Measurements from ENCODE around the gene TAF8. TPM values are rescaled to one million over a fixed set of nuclear protein-coding genes. Genes with fewer than 3 reads are reported as not detected.
A peak's percentile ranks its signal among the peaks of the same experiment; 100 is the strongest.
"Not testable (repeated sequence)": the region's sequence is repeated elsewhere in the genome, so short reads cannot be mapped to it uniquely, and the experiment has no call there.

The TAF8 gene
- 16.3 and 37.0 TPM in 2 replicates for total RNA-seq

GRCh38 chr6:42050297-42051267, at the start of gene TAF8:
Gene TAF8 (plus strand): TSS chr6:42050524. CDS start chr6:42050542, 18 bp downstream.
- DNase-seq (ENCODE audit: low read depth, low spot score), result peak; percentile 69

- no peak for DNase-seq (ENCODE audit: low read depth, low spot score)
Measured at GRCh38 chr6:42001506-42001905, 48.8 kb upstream of the TAF8 start.

GRCh38 chr6:42003658-42004057, 46.7 kb upstream of the TAF8 start:
- not testable (repeated sequence) for DNase-seq (ENCODE audit: low read depth, low spot score)

GRCh38 chr6:42007286-42008137, 42.8 kb upstream of the TAF8 start:
- DNase-seq (ENCODE audit: low read depth, low spot score), result no peak

- not testable (repeated sequence) for DNase-seq (ENCODE audit: low read depth, low spot score)
Measured at GRCh38 chr6:42008138-42008528, 42.2 kb upstream of the TAF8 start.

GRCh38 chr6:42009844-42010184, 40.5 kb upstream of the TAF8 start:
- no peak for DNase-seq (ENCODE audit: low read depth, low spot score)

GRCh38 chr6:42010185-42010891, 40.0 kb upstream of the TAF8 start:
- DNase-seq (ENCODE audit: low read depth, low spot score), result no peak

- no peak for DNase-seq (ENCODE audit: low read depth, low spot score)
Measured at GRCh38 chr6:42010909-42011308, 39.4 kb upstream of the TAF8 start.

- no peak for DNase-seq (ENCODE audit: low read depth, low spot score)
Measured at GRCh38 chr6:42012501-42013133, 37.7 kb upstream of the TAF8 start.

GRCh38 chr6:42013134-42013516, 37.2 kb upstream of the TAF8 start:
- DNase-seq (ENCODE audit: low read depth, low spot score), result no peak

- DNase-seq (ENCODE audit: low read depth, low spot score), result no peak
Measured at GRCh38 chr6:42017021-42017643, 33.2 kb upstream of the TAF8 start.

- no peak for DNase-seq (ENCODE audit: low read depth, low spot score)
Measured at GRCh38 chr6:42020967-42021366, 29.4 kb upstream of the TAF8 start.

GRCh38 chr6:42021847-42022754, 28.2 kb upstream of the TAF8 start:
- DNase-seq (ENCODE audit: low read depth, low spot score), result no peak

- no peak for DNase-seq (ENCODE audit: low read depth, low spot score)
Measured at GRCh38 chr6:42022755-42023384, 27.5 kb upstream of the TAF8 start.

GRCh38 chr6:42025066-42025844, 25.1 kb upstream of the TAF8 start:
- DNase-seq (ENCODE audit: low read depth, low spot score), result no peak

GRCh38 chr6:42025845-42026243, 24.5 kb upstream of the TAF8 start:
- DNase-seq (ENCODE audit: low read depth, low spot score), result no peak

- DNase-seq (ENCODE audit: low read depth, low spot score), result no peak
Measured at GRCh38 chr6:42026540-42026939, 23.8 kb upstream of the TAF8 start.

All from pulmonary artery endothelial cell (primary cell).